Endothelial cell of umbilical vein (primary cell): Measurements from ENCODE around the gene SLC6A1. TPM values are rescaled to one million over a fixed set of nuclear protein-coding genes. Genes with fewer than 3 reads are reported as not detected.
A peak's percentile ranks its signal among the peaks of the same experiment; 100 is the strongest.

Source experiments
- BruUV-seq: library from RNA; stranded (reverse); fragments of 400-500 nt; replicated peaks from 2 replicates; lab custom pipeline; 2021; lab: Mats Ljungman, UMichigan
- CTCF ChIA-PET: fragments of 300-600, 350-600 bp; sonication (Branson Sonifier 250); formaldehyde crosslinking; loops from one replicate; lab custom pipeline; 2021; ENCODE audit warnings: antibody characterized with exemption, inconsistent platforms; lab: Charles Lee
- POLR2A ChIA-PET: fragments of 300-600, 350-600 bp; sonication (Branson Sonifier 250); formaldehyde crosslinking; loops from one replicate; lab custom pipeline; 2021; ENCODE audit warnings: antibody characterized with exemption, inconsistent platforms; lab: Charles Lee
- DNase-seq: peaks from one replicate; pipeline ENCODE4 v3.0.0-alpha.2; 2011; ENCODE audit warnings: low read depth, low spot score
- FAIRE-seq: peaks from 2 replicates; lab custom pipeline; 2011; peaks lifted over from hg19 to GRCh38; lab: Jason Lieb, UNC
- H2AFZ ChIP-seq: 2 replicates; pipeline ENCODE4 v1.6.0; 2012; ENCODE audit warnings: low read depth, low read length, control low read depth, inconsistent platforms
- H3K27ac ChIP-seq: 2 replicates; pipeline ENCODE4 v1.5.1; 2011; ENCODE audit warnings: low read depth, mild to moderate bottlenecking, control low read depth, low read length, moderate library complexity; ENCODE audit not compliant: insufficient read depth
- H3K27me3 ChIP-seq, 2 experiments: 2 replicates each; pipeline versions ENCODE4 v1.6.0 to v1.6.1; 2011; ENCODE audit warnings: low read length in 2 of 2, mixed read lengths in 1 of 2; ENCODE audit not compliant: control insufficient read depth in 2 of 2, insufficient read depth in 2 of 2
- H3K36me3 ChIP-seq, 2 experiments: 2 replicates in 1 of 2; 3 replicates in 1 of 2; pipeline ENCODE4 v1.5.1; 2011; ENCODE audit warnings: low read length in 2 of 2, mild to moderate bottlenecking in 1 of 2, moderate library complexity in 1 of 2; ENCODE audit not compliant: control insufficient read depth in 2 of 2, insufficient read depth in 2 of 2; ENCODE audit errors: extremely low read depth in 1 of 2
- H3K4me1 ChIP-seq: 3 replicates; pipeline ENCODE4 v1.5.1; 2011; ENCODE audit warnings: mild to moderate bottlenecking, low read length; ENCODE audit not compliant: control insufficient read depth, insufficient read depth; ENCODE audit errors: extremely low read depth
- H3K4me2 ChIP-seq: 2 replicates; pipeline ENCODE4 v1.6.1; 2011; ENCODE audit warnings: low read length, control low read depth, mixed read lengths; ENCODE audit not compliant: insufficient read depth
- H3K4me3 ChIP-seq, 3 experiments: fragments of 200-600 bp in 1 of 3; sonication (generic), shearing (Covaris generic) in 1 of 3; replicated peaks in 1 of 3; 2 replicates each; pipeline ENCODE4 v1.5.1; 2011 to 2016; ENCODE audit warnings: control low read depth in 3 of 3, low read length in 3 of 3, mild to moderate bottlenecking in 2 of 3, inconsistent platforms in 1 of 3, low read depth in 1 of 3, moderate library complexity in 1 of 3; ENCODE audit not compliant: insufficient read depth in 1 of 3
- H3K79me2 ChIP-seq: 2 replicates; pipeline ENCODE4 v1.6.0; 2012; ENCODE audit warnings: low read length, inconsistent platforms; ENCODE audit not compliant: control insufficient read depth, insufficient read depth
- H3K9ac ChIP-seq: replicated peaks from 2 replicates; pipeline ENCODE3; 2011; ENCODE audit warnings: low read length, control low read depth; ENCODE audit not compliant: insufficient read depth; ENCODE audit errors: extremely low read depth
- H3K9me1 ChIP-seq: replicated peaks from 3 replicates; pipeline ENCODE4 v1.6.0; 2011; ENCODE audit warnings: mild to moderate bottlenecking, low read length; ENCODE audit not compliant: control insufficient read depth, insufficient read depth; ENCODE audit errors: extremely low read depth
- H3K9me3 ChIP-seq: replicated peaks from 2 replicates; pipeline ENCODE4 v1.5.1; 2012; ENCODE audit warnings: low read length, inconsistent platforms; ENCODE audit not compliant: control insufficient read depth, insufficient read depth
- H4K20me1 ChIP-seq: replicated peaks from 2 replicates; pipeline ENCODE3; 2011; ENCODE audit warnings: mild to moderate bottlenecking, low read length; ENCODE audit not compliant: control insufficient read depth, insufficient read depth; ENCODE audit errors: extremely low read depth
- EZH2 ChIP-seq: IDR thresholded peaks from 2 replicates; pipeline ENCODE4 v1.6.1; 2012; ENCODE audit warnings: borderline replicate concordance, low read depth, mild to moderate bottlenecking, moderate library complexity, low read length, inconsistent platforms; ENCODE audit not compliant: severe bottlenecking
- FOS ChIP-seq: IDR thresholded peaks from 2 replicates; pipeline ENCODE4 v1.6.1; 2011; ENCODE audit warnings: mild to moderate bottlenecking, low read length, moderate library complexity, borderline replicate concordance; ENCODE audit not compliant: insufficient read depth
- GATA2 ChIP-seq: IDR thresholded peaks from 2 replicates; pipeline ENCODE4 v1.7.0; 2011; ENCODE audit warnings: low read depth, mild to moderate bottlenecking, moderate library complexity, mixed read lengths, low read length; ENCODE audit not compliant: insufficient read length, insufficient read depth
- JUN ChIP-seq: IDR thresholded peaks from 2 replicates; pipeline ENCODE4 v1.6.1; 2011; ENCODE audit warnings: borderline replicate concordance, low read depth; ENCODE audit not compliant: insufficient read length, insufficient read depth
- MYC ChIP-seq: IDR thresholded peaks from one replicate; pipeline ENCODE4 v1.6.1; 2011; ENCODE audit warnings: mild to moderate bottlenecking, low read depth, low read length
- POLR2A ChIP-seq: IDR thresholded peaks from 2 replicates; pipeline ENCODE4 v1.6.1; 2012; ENCODE audit warnings: low read depth, mild to moderate bottlenecking, control low read depth, low read length
- POLR2AphosphoS5 ChIP-seq: IDR thresholded peaks from 2 replicates; pipeline ENCODE4 v1.6.1; 2012; ENCODE audit warnings: low read depth, mild to moderate bottlenecking, control low read depth, low read length, moderate library complexity; ENCODE audit not compliant: insufficient read depth
- dilution Hi-C: fragments of 300-500 bp; cut with MboI; formaldehyde crosslinking; loops from one replicate; pipeline ENCODE4 v1.15.0; 2019; ENCODE audit warnings: low sequenced_read_pairs; ENCODE audit not compliant: extremely low pct_ligation_motif_present
- intact Hi-C: fragments of 100-400 bp; cut with micrococcal nuclease; formaldehyde crosslinking; loops from one replicate; pipeline ENCODE4 v1.10.0; 2022
- polyA plus RNA-seq, 4 experiments: library from polyadenylated mRNA; depleted of rRNA in 3 of 4; stranded (reverse) in 3 of 4; unstranded in 1 of 4; fragments of >200 nt; gene quantifications; 2 replicates each; pipeline versions ENCODE4 v1.2.1 to v1.2.3, GENCODE V29; 2011 to 2012; ENCODE audit warnings: missing spikeins in 1 of 4
- total RNA-seq: library from RNA; stranded (reverse); gene quantifications from 2 replicates; pipeline ENCODE4 v1.2.3, GENCODE V29; 2021
- TF ChIP-seq, protein P1 (sequence below), 2 donors: IDR thresholded peaks; 1 replicate in 1 of 2; 2 replicates in 1 of 2; pipeline ENCODE4 v1.5.1; 2011; ENCODE audit warnings: low read length in 2 of 2, mild to moderate bottlenecking in 2 of 2, moderate library complexity in 2 of 2, control low read depth in 1 of 2, inconsistent platforms in 1 of 2, low read depth in 1 of 2; ENCODE audit not compliant: insufficient read depth in 1 of 2; ENCODE audit errors: extremely low read depth in 1 of 2
- TF ChIP-seq, protein P2 (sequence below): IDR thresholded peaks from 2 replicates; pipeline ENCODE4 v1.6.1; 2011; ENCODE audit not compliant: insufficient read depth, insufficient read length

The SLC6A1 gene
- total and polyA plus RNA-seq, 2 donors (not counting 3 experiments of a cell fraction or from before 2014, with no cell fraction given) = not detected

DNA sequence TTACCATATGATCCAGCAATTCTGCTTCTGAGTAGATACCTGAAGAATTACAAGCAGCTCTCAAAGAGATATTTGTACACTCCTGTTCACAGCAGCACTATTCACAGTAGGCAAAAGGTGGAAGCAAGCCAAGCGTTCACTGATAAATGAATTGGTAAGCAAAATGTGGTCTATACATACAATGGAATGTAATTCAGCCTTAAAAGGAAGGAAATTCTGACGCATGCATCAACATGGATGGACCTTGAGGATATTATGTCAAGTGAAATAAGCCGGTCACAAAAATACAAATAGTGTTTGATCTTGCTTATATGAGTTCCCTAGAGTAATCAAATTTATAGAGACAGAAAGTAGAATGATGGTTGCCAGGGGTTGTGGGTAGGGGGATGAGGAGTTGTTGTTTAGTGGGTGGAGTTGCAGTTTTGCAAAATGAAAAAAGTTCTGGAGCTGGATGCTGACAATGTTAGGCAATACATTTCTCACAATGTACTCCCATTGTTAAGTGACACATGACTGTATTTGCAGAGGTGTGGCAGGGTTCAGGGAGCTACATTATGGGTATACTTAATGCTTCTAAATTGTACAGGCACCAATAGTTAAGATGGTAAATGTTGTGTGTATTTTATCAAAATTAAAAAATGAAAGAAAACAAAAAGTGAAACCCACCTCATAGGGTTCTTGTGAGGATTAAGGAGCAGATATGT, 26.7 kb downstream of the SLC6A1 start:
- no TSS peak for BruUV-seq
- CTCF ChIA-PET = interaction anchor here (1.5 kb wide), 1 partner anchor 303 kb away, joined by 3 read pairs; no protein-coding TSS in a partner anchor

More for the DNA sequence above, 26.7 kb downstream of the SLC6A1 start:
- Histone ChIP-seq H3K27ac (no peak overlapping the region), H3K9me3 (no peaks in the 10 kb centered on the region), H3K36me3 (no peaks in the 10 kb centered on the region), H3K27me3 (peaks cover 4 to 8% of the 10 kb centered on the region in 2 experiments), H4K20me1 (no peaks in the 10 kb centered on the region), H3K79me2 (no peaks in the 10 kb centered on the region), H3K4me3 (no peak overlapping the region), H3K9ac (no peak overlapping the region), H2AFZ (no peak overlapping the region), H3K9me1 (no peaks in the 10 kb centered on the region), H3K4me2 (peak overlapping the region; percentile 57), H3K4me1 (peaks cover 11% of the 10 kb centered on the region)
- DNase-seq (peak; percentile 60), FAIRE-seq (peak; percentile 74)
- intact Hi-C loops (no loop called here), dilution Hi-C loops (no loop called here)
- POLR2A ChIA-PET = no interaction called here
- TF ChIP-seq JUN = peak; percentile 32
- TF ChIP-seq, protein P1, sequence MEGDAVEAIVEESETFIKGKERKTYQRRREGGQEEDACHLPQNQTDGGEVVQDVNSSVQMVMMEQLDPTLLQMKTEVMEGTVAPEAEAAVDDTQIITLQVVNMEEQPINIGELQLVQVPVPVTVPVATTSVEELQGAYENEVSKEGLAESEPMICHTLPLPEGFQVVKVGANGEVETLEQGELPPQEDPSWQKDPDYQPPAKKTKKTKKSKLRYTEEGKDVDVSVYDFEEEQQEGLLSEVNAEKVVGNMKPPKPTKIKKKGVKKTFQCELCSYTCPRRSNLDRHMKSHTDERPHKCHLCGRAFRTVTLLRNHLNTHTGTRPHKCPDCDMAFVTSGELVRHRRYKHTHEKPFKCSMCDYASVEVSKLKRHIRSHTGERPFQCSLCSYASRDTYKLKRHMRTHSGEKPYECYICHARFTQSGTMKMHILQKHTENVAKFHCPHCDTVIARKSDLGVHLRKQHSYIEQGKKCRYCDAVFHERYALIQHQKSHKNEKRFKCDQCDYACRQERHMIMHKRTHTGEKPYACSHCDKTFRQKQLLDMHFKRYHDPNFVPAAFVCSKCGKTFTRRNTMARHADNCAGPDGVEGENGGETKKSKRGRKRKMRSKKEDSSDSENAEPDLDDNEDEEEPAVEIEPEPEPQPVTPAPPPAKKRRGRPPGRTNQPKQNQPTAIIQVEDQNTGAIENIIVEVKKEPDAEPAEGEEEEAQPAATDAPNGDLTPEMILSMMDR (IDR thresholded peaks at IDR 0.05; ENCODE audit: extremely low read depth in 1 of 2, insufficient read depth in 1 of 2, low read depth in 1 of 2, low read length in 2 of 2) = no peak
- TF ChIP-seq MYC = no peak
- no peak for TF ChIP-seq GATA2
- TF ChIP-seq FOS = peak; percentile 45
- no peak for TF ChIP-seq POLR2A
- TF ChIP-seq POLR2AphosphoS5 = no peak
- no peak for TF ChIP-seq EZH2
- TF ChIP-seq, protein P2, sequence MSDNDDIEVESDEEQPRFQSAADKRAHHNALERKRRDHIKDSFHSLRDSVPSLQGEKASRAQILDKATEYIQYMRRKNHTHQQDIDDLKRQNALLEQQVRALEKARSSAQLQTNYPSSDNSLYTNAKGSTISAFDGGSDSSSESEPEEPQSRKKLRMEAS = no peak
